NCI-H345 treated with DMSO at 0.1 percent for 48 hours (cell line): ENCODE measurements around the gene VWC2.

Source experiments
- DNase-seq: peaks from one replicate; lab custom pipeline; 2025; ENCODE audit not compliant: unreplicated experiment; lab: John Stamatoyannopoulos, UW

The VWC2 gene

GRCh38 chr7:49928787-49929186 is 155.3 kb downstream of the VWC2 start:
- DNase-seq = no peak

- DNase-seq = no peak
These were observed 158.2 kb downstream of the VWC2 start for GRCh38 chr7:49931627-49932026.

- DNase-seq = no peak
These were observed 164.2 kb downstream of the VWC2 start for GRCh38 chr7:49937608-49938007.
